GM23248 (cell line): Measurements from ENCODE around the gene TSPAN9.

Source experiments
- EZH2 ChIP-seq: fragments of 200-600 bp; sonication (generic); IDR thresholded peaks from 2 replicates; pipeline ENCODE4 v1.6.1; 2018; ENCODE audit warnings: antibody characterized with exemption, mild to moderate bottlenecking; ENCODE audit not compliant: insufficient read depth, poor library complexity, severe bottlenecking
- EZH2phosphoT487 ChIP-seq: fragments of 200-600 bp; sonication (generic); IDR thresholded peaks from 2 replicates; pipeline ENCODE4 v1.6.1; 2018; ENCODE audit warnings: antibody characterized with exemption, moderate library complexity, mild to moderate bottlenecking, low read depth; ENCODE audit not compliant: insufficient read depth

- TF ChIP-seq EZH2: no peak
- no peak for TF ChIP-seq EZH2phosphoT487
Observed at GRCh38 chr12:3129301-3130056, 52.3 kb downstream of the TSPAN9 start.
